Panc1 (cell line): ENCODE measurements around the gene NOL4L.

Source experiments
- CTCF ChIP-seq: fragments of 450-650 bp; IDR thresholded peaks from 2 replicates; pipeline ENCODE4 v1.5.1; 2017; ENCODE audit warnings: mild to moderate bottlenecking
- REST ChIP-seq, 2 experiments: IDR thresholded peaks; 2 replicates each; pipeline ENCODE4 v1.6.1; 2011 to 2012; ENCODE audit warnings: low read depth in 2 of 2, control low read depth in 1 of 2, low read length in 1 of 2, mild to moderate bottlenecking in 1 of 2, moderate library complexity in 1 of 2; ENCODE audit not compliant: insufficient read depth in 1 of 2

- TF ChIP-seq CTCF, result no peak
- no peak for TF ChIP-seq REST (IDR thresholded peaks at IDR 0.05; ENCODE audit: insufficient read depth in 1 of 2, low read depth in 2 of 2, low read length in 1 of 2)
Observed at GRCh38 chr20:32603046-32603726, 18.1 kb upstream of the NOL4L start.
